ENCODE results near the gene SMPD3. TPM values are rescaled to one million over a fixed set of nuclear protein-coding genes. Genes with fewer than 3 reads are reported as not detected.

The SMPD3 gene
- total and polyA plus RNA-seq, 2 of the 8 experiments (the other 6 are each of a cell fraction or from before 2014, with no cell fraction given): 0.39 to 1.3 TPM

DNA sequence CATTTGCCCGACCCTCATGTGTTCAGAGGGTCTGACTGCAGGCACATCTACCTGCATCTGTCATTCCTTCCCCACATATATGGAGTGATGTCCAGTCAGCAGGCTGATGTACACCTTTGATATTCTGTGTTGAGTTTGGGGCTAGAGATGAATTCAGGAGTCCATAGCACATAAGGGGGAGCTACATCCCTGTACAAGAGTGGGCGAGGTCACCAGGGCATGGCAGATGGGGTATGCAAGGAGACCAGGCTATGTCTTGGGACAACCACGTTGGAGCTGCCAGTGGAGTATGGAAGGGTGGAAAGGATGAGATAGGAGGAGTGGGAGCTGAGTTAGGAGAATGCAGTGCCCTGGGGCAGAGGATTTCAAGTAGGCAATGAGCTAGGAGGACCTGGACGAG lies 15.0 kb downstream of the SMPD3 start (continued):
- TF ChIP-seq NANOG (IDR thresholded peaks at IDR 0.05; ENCODE audit: insufficient read depth, low read depth, low read length, poor library complexity, severe bottlenecking) (no peak), ZNF274 (IDR thresholded peaks at IDR 0.05; ENCODE audit: borderline replicate concordance, extremely low read depth, low read length) (no peak), EGR1 (IDR thresholded peaks at IDR 0.05; ENCODE audit: borderline replicate concordance, low read depth, low read length) (no peak), YY1 (IDR thresholded peaks at IDR 0.05; ENCODE audit: low read depth, low read length) (no peak), POLR2AphosphoS5 (IDR thresholded peaks at IDR 0.05; ENCODE audit: low read depth, low read length) (no peak), TBP (IDR thresholded peaks at IDR 0.05; ENCODE audit: low read depth, low read length) (no peak), CBX5 (IDR thresholded peaks at IDR 0.05; ENCODE audit: low read depth, low read length) (no peak)
